ENCODE results near the gene FAM174C.

FAM174C gene

DNA sequence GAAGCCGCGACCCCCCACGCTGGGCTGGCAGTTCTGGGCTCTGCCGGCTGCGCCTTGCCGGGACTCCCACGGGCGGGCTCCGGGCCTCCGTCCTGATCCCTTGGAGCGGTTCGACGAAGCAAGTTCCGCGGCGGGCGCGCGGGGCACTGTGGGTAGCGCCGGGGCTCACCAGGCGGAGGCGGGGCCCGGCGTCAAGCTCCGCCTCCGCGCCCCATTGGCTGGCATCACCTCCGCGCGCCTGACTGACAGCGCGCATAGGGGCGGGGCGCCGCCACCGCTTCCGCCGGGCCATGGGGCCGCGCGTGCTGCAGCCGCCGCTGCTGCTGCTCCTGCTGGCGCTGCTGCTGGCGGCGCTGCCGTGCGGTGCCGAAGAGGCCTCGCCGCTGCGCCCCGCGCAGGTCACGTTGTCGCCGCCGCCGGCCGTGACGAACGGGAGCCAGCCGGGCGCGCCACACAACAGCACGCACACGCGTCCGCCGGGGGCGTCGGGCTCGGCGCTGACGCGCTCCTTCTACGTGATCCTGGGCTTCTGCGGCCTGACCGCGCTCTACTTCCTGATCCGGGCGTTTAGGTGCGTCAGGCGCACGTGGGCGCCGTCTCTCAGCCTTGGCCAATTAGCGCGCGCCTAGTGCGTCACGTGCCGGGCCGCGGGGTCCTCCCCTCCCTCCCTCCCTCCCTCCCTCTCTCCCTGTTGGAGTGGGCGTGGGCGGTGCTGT, at the start of gene FAM174C:
Gene FAM174C (plus strand): TSS at position 271 of the 716 bp plus-strand sequence. CDS start 20 bp downstream, at position 291.
- DNase-seq (ENCODE audit: low spot score), result peak; percentile 96

DNA sequence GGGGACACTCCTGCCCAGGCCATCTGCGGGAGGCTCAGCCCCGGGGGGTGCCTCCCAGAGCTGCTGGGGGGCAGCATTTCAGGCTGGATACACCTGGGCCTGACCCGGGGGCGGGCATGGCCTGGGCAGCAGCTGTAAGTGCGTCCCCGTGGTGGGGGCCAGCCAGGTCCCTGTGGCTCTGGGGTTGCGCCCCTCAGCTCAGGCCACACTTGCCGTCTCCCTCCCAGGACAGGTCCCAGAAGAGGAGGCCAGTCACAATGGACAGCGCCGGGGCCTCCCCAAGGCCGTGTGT, 49.2 kb upstream of the FAM174C start:
- no peak for DNase-seq (ENCODE audit: low spot score)

GRCh38 chr19:1226522-1227303, 48.6 kb upstream of the FAM174C start:
- no peak for DNase-seq (ENCODE audit: low spot score)

GRCh38 chr19:1227304-1228054, 47.9 kb upstream of the FAM174C start:
- DNase-seq (ENCODE audit: low spot score), result no peak

DNA sequence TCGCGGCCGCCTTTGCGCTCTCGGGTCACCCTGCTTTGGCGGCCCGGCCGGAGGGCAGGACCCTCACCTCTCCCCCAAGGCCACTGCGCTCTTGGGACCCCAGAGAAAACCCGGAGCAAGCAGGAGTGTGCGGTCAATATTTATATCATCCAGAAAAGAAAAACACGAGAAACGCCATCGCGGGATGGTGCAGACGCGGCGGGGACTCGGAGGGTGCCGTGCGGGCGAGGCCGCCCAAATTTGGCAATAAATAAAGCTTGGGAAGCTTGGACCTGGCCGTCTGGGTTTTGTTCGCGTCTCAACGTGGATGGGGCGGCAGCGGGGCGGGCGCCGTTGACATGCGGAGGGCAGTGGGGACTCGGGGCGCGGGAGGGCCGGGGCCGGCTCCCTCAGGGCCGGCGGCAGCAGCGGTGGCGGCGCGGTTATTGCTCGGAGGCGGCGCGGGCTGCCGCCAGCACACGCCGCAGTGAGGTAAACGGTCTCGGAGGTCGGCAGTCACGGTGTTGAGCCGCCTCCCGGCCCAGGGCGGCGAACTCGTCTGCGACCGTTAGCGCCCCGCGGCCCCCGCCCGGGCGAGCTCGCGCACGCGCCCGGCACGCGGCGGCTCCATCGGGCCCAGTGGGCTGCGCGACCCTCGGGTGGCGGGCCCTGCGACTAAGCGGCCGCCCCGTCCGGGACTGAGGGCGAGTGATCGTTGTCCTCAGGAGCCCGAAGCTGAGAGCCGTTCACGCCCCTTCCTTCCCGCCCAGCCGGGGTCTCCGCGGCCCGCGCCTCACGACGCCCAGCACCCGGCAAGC, 47.0 kb upstream of the FAM174C start:
- no peak for DNase-seq (ENCODE audit: low spot score)

- DNase-seq (ENCODE audit: low spot score), result no peak
These were observed 46.0 kb upstream of the FAM174C start for GRCh38 chr19:1229056-1229923.

DNA sequence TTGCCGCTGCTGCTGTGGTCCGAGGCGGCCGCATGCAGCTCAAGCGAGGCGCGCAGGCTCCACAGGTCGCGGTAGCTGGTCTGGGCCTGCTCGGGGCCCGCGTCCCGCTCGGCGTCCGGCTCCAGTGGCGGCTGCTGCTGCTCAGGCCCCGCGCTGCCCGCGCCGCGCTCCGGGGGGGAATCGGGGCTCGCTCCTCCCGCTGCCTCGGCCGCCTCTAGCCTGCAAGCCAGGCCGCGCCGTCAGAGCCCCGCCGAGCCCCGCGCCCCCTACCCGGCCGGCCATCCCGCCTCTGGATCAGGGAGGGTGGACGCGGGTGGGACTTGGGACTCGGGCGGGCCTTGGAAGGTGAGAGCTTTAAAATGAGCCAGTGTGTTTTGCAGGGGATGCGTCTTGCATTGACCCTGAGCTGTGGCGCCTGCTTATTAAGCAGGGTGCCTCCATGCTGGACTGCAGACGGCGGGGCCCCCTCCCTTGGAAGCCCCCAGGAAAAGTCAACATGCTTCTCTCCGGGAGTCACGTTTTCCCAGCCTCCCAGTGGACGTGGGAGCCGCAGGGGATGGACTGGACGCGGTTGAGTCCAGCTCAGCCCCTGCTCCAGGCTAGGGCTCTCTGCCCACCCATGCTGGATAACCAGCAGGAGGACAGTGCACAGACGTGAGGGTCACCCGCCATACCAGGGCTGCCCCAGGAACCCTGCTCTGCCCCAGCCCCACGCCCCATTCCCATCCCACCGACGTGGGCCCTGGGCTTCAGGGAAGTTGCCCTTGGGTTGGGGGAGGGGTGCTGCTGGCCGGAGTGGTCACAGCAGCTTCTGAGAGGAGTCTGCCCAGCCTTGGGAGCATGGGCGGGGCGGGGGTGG, 45.2 kb upstream of the FAM174C start:
- DNase-seq (ENCODE audit: low spot score), result no peak

GRCh38 chr19:1230783-1231489, 44.4 kb upstream of the FAM174C start:
- DNase-seq (ENCODE audit: low spot score), result no peak

DNA sequence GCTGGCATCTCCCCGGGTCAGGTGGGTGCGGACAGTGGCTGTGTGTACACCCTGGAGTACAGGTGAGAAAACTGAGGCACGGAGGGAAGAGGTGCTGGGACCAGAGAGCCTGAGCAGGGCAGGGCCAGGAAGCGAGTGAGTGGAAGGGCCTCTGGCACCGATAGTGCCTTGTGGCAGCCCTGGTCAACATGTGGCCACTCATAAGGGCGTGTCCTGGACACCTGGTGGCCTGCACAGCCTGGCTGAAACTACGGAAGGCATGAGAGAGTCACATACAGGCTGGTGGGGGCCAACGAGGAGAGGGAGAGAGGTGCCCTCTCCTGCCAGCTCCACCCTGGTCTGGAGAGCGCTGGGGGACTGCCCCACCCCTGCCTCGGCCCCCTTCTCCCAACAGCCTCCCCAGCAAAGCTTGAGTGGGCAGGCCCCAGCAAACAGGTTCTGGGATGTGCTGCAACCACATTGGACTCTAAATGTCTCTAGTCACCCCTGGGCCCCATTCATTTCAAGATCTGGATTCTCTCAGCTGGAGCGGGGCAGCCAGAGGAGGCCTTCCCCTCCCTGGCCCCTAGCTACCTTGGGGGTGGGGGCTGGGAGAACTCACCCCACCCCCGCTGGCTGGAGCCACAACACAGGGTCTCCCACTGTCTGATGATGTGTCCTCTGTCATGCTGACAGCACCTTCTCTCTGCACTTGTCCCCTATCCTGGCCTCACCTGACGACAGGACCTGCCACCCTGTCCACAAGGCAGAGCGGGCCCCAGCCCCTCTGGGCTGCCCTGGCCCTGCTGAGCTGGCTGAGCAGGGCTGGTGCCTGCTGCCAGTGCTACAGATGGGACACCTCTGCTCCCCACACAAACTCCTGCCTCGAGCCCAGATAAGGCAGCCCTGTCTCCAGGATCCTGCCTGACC, 43.3 kb upstream of the FAM174C start:
- DNase-seq (ENCODE audit: low spot score), result no peak

GRCh38 chr19:1232652-1233072, 42.7 kb upstream of the FAM174C start:
- DNase-seq (ENCODE audit: low spot score), result no peak

DNA sequence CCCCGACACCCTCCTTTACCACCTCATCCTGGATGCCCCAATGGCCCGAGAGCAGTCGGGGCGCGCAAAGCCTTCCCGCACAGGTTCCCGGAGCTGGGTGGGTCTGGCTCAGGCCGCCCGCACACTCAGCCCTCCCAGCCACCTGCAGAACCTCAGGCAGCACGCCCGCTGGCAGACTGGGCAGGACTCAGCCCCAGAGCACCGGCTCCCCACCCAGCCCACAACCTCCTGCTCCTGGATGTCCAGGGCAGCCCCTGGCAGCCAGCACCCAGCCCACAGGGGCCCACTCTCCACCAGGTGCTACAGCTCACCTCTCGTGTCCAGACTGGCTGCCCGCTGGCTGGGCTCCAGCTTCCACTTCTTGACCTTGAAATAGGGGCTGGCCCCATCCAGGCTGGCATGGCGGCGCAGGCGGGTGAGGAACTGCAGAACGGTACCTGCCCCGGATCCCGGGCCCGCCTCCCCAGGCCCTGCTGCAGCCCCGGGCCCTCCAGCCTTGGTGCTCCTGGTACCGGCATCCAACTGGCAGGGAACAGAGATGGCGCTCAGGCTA, 42.1 kb upstream of the FAM174C start:
- DNase-seq (ENCODE audit: low spot score), result no peak

DNA sequence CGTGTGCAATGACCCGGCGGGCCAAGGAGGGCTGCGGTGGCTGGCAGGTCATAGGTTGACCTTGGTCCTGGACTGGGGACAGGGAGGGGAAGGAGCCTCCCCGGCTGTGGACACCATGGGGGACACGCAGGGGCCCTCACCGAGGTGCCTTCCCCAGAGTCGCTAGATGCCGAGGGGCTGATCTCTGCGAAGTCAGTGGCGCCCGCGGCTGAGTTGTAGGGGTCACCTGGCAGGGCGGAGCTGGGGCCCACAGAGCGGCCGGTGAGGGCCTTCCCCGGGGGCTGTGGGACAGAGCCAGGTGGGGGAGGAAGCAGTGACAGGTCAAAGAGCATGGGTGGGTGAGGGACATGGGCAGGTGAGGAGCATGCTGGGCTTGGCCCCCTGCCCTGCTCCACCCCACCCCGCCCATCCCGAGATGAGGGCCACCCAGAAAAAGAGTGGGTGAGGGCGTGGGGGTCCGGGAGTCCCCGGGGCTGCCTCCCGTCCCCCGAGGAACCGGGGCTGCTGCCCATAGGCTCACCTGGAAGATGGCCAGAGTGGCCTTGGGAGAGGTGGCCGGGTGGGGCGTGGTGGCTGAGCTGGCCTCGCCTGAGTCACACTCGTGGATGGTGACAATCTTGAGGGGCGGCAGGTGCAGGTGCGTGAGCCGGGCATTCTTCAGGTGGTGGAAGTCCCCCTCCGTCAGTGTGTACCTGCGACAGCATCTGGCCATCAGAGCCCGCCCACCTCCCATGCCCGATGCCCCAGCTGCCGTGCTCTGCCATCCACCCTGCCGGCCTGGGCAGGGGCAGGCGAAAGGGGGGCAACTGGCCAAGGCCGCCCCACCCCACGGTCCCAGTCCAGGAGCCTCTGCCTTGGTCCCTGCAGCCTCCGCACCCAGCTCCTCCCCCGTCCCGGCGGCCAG, 41.0 kb upstream of the FAM174C start:
- DNase-seq (ENCODE audit: low spot score), result no peak

GRCh38 chr19:1234955-1235380, 40.4 kb upstream of the FAM174C start:
- DNase-seq (ENCODE audit: low spot score), result no peak

DNA sequence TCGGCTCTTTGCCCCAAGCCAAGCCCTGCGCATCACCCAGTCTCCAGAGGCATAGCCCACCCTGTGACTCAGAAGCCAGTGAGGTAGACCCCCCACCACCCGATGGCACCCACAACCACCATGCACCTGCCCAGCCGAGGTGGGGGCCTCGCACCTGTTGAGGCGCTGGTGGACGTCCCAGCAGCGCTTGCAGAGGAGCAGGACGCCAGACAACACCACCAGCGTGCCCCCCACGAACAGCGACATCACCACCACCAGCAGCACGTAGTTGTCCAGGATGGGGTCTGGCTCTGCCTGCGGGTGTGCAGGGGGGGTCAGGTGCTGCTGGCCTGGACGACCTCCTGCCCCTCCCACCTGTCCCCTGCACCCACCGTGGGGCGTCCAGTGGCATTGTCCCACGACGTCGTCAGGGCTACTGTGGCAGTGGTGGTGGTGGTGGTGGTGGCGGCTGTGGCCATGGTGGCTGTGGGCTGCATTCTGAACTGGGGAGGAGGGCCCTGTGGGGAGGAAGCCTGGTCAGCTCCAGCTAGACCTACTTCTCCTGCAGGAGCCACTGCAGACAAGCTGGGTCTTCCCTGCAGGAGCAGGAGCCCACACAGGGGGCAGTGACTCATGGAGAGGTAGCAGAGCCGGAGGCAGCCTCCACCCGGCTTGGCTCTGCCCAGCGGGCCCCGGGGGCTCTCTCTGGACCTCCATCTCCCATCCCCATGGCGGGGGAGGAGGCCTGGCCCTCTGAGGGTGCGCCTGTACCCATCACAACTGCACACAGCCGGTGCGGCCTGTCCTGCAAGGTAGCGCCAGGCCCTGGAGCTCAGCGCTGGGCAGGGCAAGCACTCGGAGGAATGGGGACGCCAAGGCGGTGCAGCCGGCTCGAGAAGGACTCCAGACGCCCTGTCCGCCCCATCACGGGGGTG, 39.4 kb upstream of the FAM174C start:
- no peak for DNase-seq (ENCODE audit: low spot score)

DNA sequence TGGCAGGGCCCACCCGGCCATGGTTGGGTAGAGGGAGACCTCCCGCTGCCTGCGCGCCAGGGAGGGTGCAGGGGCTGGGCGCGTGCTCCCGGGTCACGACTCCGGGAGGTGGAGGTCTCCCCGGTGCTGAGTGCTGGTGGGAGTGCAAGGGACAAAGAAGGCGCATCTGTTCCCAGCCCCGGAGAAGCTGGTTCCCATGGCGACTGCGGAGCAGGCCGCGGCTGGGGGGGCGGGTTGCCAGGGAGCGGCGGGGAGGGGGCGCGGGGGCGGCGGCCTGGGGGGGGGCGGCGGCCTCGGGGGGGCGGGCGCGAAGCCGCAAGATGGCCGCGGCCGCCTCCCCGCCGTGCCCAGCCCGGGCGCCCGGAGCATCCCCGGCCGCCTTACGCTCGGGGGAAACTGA, 38.8 kb upstream of the FAM174C start:
- no peak for DNase-seq (ENCODE audit: low spot score)
